ENCODE measurements around the gene OR9G4. TPM values are rescaled to one million over a fixed set of nuclear protein-coding genes. Genes with fewer than 3 reads are reported as not detected.

OR9G4 gene
- polyA plus RNA-seq (2011; rRNA removed) (not detected in 2 replicates), polyA minus RNA-seq (2011; rRNA and poly(A)+ RNA removed) (not detected in 2 replicates)

DNA sequence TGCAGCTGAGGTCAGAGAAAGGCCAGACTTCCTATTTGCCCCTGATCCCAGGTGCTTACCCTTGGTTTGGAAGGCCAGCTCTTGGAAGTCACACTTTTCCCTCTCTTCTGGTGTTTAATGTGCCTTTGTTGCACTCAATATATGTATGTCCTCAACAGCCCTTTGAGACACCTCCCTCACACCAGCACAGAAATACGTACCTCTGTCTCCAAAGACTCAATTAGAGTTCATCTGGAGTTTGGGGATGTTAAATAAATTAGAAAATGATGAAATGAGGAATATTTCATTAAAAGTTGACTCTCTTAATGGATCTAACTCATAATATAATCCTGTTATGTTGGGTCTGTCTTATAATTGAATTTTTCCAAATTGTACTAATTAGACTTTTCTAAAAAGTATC, at the start of gene OR9G4:
Gene OR9G4 (minus strand): TSS at position 101 of the 400 bp plus-strand sequence. CDS start 4,931 bp downstream, outside the sequence.
- H3K4me3 ChIP-seq (ENCODE audit: low read depth, low read length) = no peak within 1 kb of the TSS
- peaks cover 15% of the 10 kb centered on the region for H3K9me3 ChIP-seq (ENCODE audit: control insufficient read depth, insufficient read depth, low read length)
- ChIA-PET POLR2A (no interaction called here), CTCF (no interaction called here)
- TF ChIP-seq CTCF (IDR thresholded peaks at IDR 0.05; ENCODE audit: low read depth, low read length) = no peak
- no peaks in the 10 kb centered on the region for H3K27me3 ChIP-seq (ENCODE audit: control insufficient read depth, insufficient read depth, low read length)
- no peak within 1 kb of the TSS for H3K27ac ChIP-seq (ENCODE audit: low read depth, low read length)
- no peak for DNase-seq (ENCODE audit: low read depth, low spot score)

DNA sequence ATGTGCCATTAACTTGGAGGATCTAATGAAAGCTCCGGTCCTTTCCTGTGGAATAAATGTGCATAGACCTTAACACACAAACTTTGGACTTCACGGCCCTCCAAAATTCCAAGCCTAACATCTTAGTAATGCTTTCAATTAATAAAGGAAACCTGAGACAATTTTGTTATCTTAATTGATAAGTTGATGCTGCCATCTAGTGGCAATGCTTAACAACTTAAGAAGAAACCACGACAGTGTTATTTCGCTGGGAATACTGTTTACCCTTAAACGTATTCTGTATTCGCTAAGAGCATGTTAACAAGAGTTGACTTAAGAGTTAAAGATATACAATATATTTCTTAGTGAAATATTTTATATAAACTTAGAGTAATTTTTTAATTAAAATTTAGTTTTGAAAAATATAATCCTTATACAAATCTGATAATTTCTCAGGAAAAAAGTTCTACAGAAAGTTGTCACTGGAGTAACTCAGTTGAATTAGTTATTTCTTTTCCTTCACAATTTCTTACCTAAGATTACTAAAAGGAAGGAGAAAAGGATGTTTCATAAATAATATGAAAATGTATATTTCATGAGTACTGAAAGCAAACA, 35.0 kb upstream of the OR9G4 start:
- TF ChIP-seq CTCF (IDR thresholded peaks at IDR 0.05; ENCODE audit: low read depth, low read length) = peak; percentile 53
- CTCF ChIA-PET = interaction anchor here (0.6 to 2.1 kb wide), 6 partner anchors 9 to 588 kb away, joined by 3 to 8 read pairs (median 4); no protein-coding TSS in a partner anchor
- DNase-seq (ENCODE audit: low read depth, low spot score) = peak; percentile 0
- no peak overlapping the region for H3K4me3 ChIP-seq (ENCODE audit: low read depth, low read length)
- POLR2A ChIA-PET = no interaction called here
- no peaks in the 10 kb centered on the region for H3K9me3 ChIP-seq (ENCODE audit: control insufficient read depth, insufficient read depth, low read length)
- no peak overlapping the region for H3K27ac ChIP-seq (ENCODE audit: low read depth, low read length)
- no peaks in the 10 kb centered on the region for H3K27me3 ChIP-seq (ENCODE audit: control insufficient read depth, insufficient read depth, low read length)

DNA sequence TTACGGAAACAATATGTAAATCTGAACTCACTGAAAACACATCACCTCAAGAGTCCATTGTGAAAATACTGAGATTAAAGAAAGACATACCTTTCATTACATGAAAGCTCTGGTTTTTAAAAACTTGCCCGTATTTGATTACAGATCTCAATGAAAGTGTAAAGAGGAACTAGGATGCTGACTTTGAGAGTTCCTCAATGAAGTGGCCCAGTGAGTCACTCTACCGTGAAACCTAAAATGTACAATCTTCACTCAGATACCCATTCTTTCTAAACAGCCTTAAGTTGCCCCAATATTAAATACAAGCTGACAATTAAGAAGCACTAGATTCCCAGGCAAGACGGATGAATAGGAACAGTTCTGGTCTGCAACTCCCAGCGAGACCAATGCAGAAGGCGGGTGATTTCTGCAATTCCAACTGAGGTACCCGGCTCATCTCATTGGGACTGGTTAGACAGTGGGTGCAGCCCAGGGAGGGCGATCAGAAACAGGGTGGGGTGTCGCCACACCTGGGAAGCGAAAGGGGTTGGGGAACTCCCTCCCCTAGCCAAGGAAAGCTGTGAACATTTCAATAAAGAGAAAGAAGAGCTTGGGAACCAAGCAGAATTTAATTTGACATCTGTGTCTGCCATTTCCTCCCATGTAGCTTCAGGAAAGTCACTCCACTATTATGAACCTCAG, 33.8 kb upstream of the OR9G4 start:
- TF ChIP-seq CTCF (IDR thresholded peaks at IDR 0.05; ENCODE audit: low read depth, low read length) = no peak
- H3K4me3 ChIP-seq (ENCODE audit: low read depth, low read length) = no peak overlapping the region
- no peaks in the 10 kb centered on the region for H3K9me3 ChIP-seq (ENCODE audit: control insufficient read depth, insufficient read depth, low read length)
- H3K27ac ChIP-seq (ENCODE audit: low read depth, low read length) = no peak overlapping the region
- no peak for DNase-seq (ENCODE audit: low read depth, low spot score)
- POLR2A ChIA-PET = no interaction called here
- CTCF ChIA-PET = interaction anchor here (0.5 to 2.1 kb wide), 8 partner anchors 8 to 469 kb away, joined by 3 to 8 read pairs (median 4); no protein-coding TSS in a partner anchor
- no peaks in the 10 kb centered on the region for H3K27me3 ChIP-seq (ENCODE audit: control insufficient read depth, insufficient read depth, low read length)

DNA sequence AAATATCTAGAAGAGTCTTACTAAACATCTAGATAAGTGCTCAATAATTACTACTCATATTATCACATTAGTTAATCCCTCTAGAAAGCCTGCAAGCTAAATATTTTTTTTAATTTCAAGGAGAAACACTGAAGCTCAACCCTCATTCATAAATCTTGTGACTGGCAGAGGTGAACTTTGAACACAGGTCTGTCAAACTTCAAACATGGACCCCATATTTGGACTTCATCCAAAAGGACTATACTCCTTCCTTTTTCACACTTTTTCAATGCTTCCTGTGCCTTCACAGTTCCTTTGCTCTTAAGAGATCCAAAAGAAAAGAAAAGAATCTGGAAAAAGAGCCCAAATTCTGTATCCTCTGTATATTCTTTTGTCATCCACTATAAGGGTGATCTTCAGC, 28.3 kb upstream of the OR9G4 start:
- no peak for TF ChIP-seq CTCF (IDR thresholded peaks at IDR 0.05; ENCODE audit: low read depth, low read length)
- POLR2A ChIA-PET = no interaction called here
- CTCF ChIA-PET = no interaction called here
- Histone ChIP-seq H3K4me3 (ENCODE audit: low read depth, low read length) (no peak overlapping the region), H3K9me3 (ENCODE audit: control insufficient read depth, insufficient read depth, low read length) (peaks cover 5% of the 10 kb centered on the region; the same call in 1 of the 2 replicates), H3K27me3 (ENCODE audit: control insufficient read depth, insufficient read depth, low read length) (no peaks in the 10 kb centered on the region), H3K27ac (ENCODE audit: low read depth, low read length) (no peak overlapping the region)
- no peak for DNase-seq (ENCODE audit: low read depth, low spot score)

DNA sequence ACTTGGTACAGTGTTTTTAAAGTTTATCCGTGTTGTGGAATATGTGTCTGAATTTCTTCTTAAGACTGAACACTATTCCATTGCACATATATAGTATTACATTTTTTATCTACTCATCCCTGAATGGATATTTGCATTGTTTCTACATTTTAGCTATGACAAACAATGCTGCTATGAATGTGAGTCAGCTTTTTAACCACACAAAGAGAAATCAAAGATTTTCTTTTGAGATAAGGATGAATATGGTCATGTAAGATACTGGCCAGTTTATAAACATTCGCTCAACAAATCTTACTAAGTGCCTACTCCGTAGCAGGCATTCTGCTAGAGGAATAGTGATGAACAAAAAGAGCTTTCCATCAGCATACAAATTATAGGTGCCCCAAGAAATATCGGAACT, 16.5 kb upstream of the OR9G4 start:
- H3K27ac ChIP-seq (ENCODE audit: low read depth, low read length) = no peak overlapping the region
- no peak for DNase-seq (ENCODE audit: low read depth, low spot score)
- POLR2A ChIA-PET = no interaction called here
- no peak overlapping the region for H3K4me3 ChIP-seq (ENCODE audit: low read depth, low read length)
- CTCF ChIA-PET = no interaction called here
- TF ChIP-seq CTCF (IDR thresholded peaks at IDR 0.05; ENCODE audit: low read depth, low read length) = no peak
- no peaks in the 10 kb centered on the region for H3K27me3 ChIP-seq (ENCODE audit: control insufficient read depth, insufficient read depth, low read length)
- no peaks in the 10 kb centered on the region for H3K9me3 ChIP-seq (ENCODE audit: control insufficient read depth, insufficient read depth, low read length)

Measured in AG04450 (cell line).